ENCODE data around the gene AKAP8L. TPM values are rescaled to one million over a fixed set of nuclear protein-coding genes. Genes with fewer than 3 reads are reported as not detected.

Gene AKAP8L
- polyA plus RNA-seq, 1 of the 3 experiments (the other 2 are of a cell fraction) = 44.7 TPM

DNA sequence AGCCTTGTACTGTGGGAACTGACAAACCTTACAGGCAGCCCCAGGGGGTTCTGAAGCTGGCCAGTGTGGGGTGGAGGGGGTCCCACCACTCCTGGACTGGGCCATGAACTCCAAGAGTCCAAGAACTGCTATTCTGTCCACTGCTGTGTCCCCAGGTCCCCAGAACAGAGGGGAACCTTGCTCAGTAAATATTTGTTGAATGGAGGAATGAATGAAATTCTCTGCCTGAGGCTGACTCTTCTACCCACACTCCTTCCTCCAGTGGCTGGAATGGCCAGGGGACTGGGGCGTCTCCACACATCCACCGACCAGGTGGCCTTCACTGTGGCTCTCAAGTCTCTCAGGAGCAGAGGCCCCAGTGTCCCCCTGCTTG lies 19.3 kb upstream of the AKAP8L start:
- no peaks in the 10 kb centered on the region for H3K9me2 ChIP-seq
- no peak overlapping the region for H3K4me2 ChIP-seq
- ChIA-PET POLR2A (interaction anchor here (0.6 kb wide), 1 partner anchor 51 kb away, joined by 3 read pairs; no protein-coding TSS in a partner anchor), CTCF (interaction anchor here (1.2 to 1.9 kb wide), 2 partner anchors 19 to 346 kb away, joined by 3 to 4 read pairs; no protein-coding TSS in a partner anchor)
- no peak overlapping the region for H3K4me3 ChIP-seq (ENCODE audit: low read depth in 2 of 2, low read length in 1 of 2)
- H3F3A ChIP-seq (replicated peaks; ENCODE audit: insufficient read depth) = no peaks in the 10 kb centered on the region
- TF ChIP-seq RCOR1 (IDR thresholded peaks at IDR 0.05; ENCODE audit: low read length) (no peak), GATA2 (CRISPR knock-in tag; IDR thresholded peaks at IDR 0.05) (no peak), YY1 (IDR thresholded peaks at IDR 0.05; ENCODE audit: low read depth) (no peak), NRF1 (IDR thresholded peaks at IDR 0.05; ENCODE audit: low read depth, low read length) (no peak), RXRA (IDR thresholded peaks at IDR 0.05; ENCODE audit: borderline replicate concordance, low read depth) (no peak), CHD2 (IDR thresholded peaks at IDR 0.05; ENCODE audit: low read length, partially characterized antibody) (no peak)
- TF ChIP-seq, protein P1, sequence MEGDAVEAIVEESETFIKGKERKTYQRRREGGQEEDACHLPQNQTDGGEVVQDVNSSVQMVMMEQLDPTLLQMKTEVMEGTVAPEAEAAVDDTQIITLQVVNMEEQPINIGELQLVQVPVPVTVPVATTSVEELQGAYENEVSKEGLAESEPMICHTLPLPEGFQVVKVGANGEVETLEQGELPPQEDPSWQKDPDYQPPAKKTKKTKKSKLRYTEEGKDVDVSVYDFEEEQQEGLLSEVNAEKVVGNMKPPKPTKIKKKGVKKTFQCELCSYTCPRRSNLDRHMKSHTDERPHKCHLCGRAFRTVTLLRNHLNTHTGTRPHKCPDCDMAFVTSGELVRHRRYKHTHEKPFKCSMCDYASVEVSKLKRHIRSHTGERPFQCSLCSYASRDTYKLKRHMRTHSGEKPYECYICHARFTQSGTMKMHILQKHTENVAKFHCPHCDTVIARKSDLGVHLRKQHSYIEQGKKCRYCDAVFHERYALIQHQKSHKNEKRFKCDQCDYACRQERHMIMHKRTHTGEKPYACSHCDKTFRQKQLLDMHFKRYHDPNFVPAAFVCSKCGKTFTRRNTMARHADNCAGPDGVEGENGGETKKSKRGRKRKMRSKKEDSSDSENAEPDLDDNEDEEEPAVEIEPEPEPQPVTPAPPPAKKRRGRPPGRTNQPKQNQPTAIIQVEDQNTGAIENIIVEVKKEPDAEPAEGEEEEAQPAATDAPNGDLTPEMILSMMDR (IDR thresholded peaks at IDR 0.05) = no peak
- TF ChIP-seq, protein P2, sequence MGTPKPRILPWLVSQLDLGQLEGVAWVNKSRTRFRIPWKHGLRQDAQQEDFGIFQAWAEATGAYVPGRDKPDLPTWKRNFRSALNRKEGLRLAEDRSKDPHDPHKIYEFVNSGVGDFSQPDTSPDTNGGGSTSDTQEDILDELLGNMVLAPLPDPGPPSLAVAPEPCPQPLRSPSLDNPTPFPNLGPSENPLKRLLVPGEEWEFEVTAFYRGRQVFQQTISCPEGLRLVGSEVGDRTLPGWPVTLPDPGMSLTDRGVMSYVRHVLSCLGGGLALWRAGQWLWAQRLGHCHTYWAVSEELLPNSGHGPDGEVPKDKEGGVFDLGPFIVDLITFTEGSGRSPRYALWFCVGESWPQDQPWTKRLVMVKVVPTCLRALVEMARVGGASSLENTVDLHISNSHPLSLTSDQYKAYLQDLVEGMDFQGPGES (IDR thresholded peaks at IDR 0.05; ENCODE audit: low read depth, low read length) = no peak
- TF ChIP-seq, protein P3, sequence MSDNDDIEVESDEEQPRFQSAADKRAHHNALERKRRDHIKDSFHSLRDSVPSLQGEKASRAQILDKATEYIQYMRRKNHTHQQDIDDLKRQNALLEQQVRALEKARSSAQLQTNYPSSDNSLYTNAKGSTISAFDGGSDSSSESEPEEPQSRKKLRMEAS (IDR thresholded peaks at IDR 0.05; ENCODE audit: low read depth) = no peak
- no peak for DNase-seq
- H4K20me1 ChIP-seq (ENCODE audit: insufficient read depth) = no peaks in the 10 kb centered on the region
- no peak overlapping the region for H3K27ac ChIP-seq (ENCODE audit: low read depth in 2 of 2, low read length in 1 of 2)
- WGBS (ENCODE audit: low lambda C conversion rate) = 72% methylated on average over 2 of the region's 2 CpGs
- H3K79me2 ChIP-seq (ENCODE audit: insufficient read depth) = no peaks in the 10 kb centered on the region
- no peaks in the 10 kb centered on the region for H3K27me3 ChIP-seq (ENCODE audit: insufficient read depth)
- H3K36me3 ChIP-seq (replicated peaks in 1 of 2; ENCODE audit: control insufficient read depth in 1 of 2, insufficient read depth in 2 of 2, low read length in 1 of 2) = no peaks in the 10 kb centered on the region
- H3K9ac ChIP-seq = no peak overlapping the region
- peaks cover 0 to 5% of the 10 kb centered on the region in 2 experiments; a peak in 1 of 4 replicates for H3K4me1 ChIP-seq (ENCODE audit: control insufficient read depth in 1 of 2, insufficient read depth in 2 of 2, low read depth in 1 of 2, low read length in 1 of 2)
- H2AFZ ChIP-seq (ENCODE audit: low read depth) = no peak overlapping the region
- H3K9me3 ChIP-seq = no peaks in the 10 kb centered on the region

DNA sequence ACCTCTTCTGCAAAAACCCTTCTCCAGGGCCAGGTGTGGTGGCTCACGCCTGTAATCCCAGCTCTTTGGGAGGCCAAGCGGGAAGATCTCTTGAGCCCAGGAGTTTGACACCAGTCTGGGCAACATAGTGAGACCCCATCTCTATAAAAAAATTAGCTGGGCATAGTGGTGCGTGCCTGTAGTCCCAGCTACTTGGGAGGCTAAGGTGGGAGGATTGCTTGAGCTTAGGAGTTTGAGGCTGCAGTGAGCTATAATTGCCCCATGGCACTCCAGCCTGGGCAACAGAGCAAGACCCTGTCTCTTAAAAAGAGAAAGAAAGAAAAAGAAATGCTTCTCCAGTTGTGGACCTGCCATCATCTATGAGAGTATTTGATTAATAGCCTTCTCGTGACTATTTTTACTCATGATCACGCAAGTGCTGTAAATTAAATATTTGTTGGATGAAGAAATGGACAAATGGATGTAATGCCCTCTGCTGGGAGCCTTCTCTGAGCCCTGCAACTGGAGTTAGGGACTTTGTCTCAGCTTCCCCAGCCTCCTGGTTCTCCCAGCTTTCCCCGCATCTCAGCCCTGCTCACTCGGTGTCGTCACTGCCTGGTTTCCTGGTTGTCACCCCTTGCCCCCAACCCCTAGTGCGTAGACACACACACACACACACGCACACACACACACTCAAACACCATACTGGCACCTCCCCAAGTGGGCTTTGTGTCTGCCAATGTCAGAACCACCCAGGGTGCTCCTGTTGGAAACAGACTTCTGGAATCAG lies 18.8 kb upstream of the AKAP8L start:
- Histone ChIP-seq H4K20me1 (ENCODE audit: insufficient read depth) (no peaks in the 10 kb centered on the region), H3K27ac (ENCODE audit: low read depth in 2 of 2, low read length in 1 of 2) (no peak overlapping the region), H3K27me3 (ENCODE audit: insufficient read depth) (no peaks in the 10 kb centered on the region), H3K4me2 (no peak overlapping the region), H3K9ac (no peak overlapping the region), H3F3A (replicated peaks; ENCODE audit: insufficient read depth) (no peaks in the 10 kb centered on the region), H3K79me2 (ENCODE audit: insufficient read depth) (no peaks in the 10 kb centered on the region), H3K9me3 (no peaks in the 10 kb centered on the region), H3K36me3 (replicated peaks in 1 of 2; ENCODE audit: control insufficient read depth in 1 of 2, insufficient read depth in 2 of 2, low read length in 1 of 2) (no peaks in the 10 kb centered on the region), H3K9me2 (no peaks in the 10 kb centered on the region), H3K4me1 (ENCODE audit: control insufficient read depth in 1 of 2, insufficient read depth in 2 of 2, low read depth in 1 of 2, low read length in 1 of 2) (peaks cover 0 to 5% of the 10 kb centered on the region in 2 experiments; a peak in 1 of 4 replicates), H3K4me3 (ENCODE audit: low read depth in 2 of 2, low read length in 1 of 2) (no peak overlapping the region), H2AFZ (ENCODE audit: low read depth) (no peak overlapping the region)
- CTCF ChIA-PET = interaction anchor here (1.2 to 1.9 kb wide), 2 partner anchors 18 to 346 kb away, joined by 3 to 4 read pairs; no protein-coding TSS in a partner anchor
- WGBS (ENCODE audit: low lambda C conversion rate) = 84% methylated on average over 9 of the region's 10 CpGs
- no peak for DNase-seq
- POLR2A ChIA-PET = no interaction called here
- TF ChIP-seq SMC3 (IDR thresholded peaks at IDR 0.05; ENCODE audit: low read depth, low read length) (no peak), FOXJ3 (CRISPR knock-in tag; IDR thresholded peaks at IDR 0.05) (no peak), CHD2 (IDR thresholded peaks at IDR 0.05; ENCODE audit: low read length, partially characterized antibody) (no peak), EZH2phosphoT487 (IDR thresholded peaks at IDR 0.05; ENCODE audit: borderline replicate concordance, low read depth) (no peak), GATA2 (CRISPR knock-in tag; IDR thresholded peaks at IDR 0.05) (no peak), EP300 (IDR thresholded peaks at IDR 0.05; ENCODE audit: borderline replicate concordance in 1 of 2, low read depth in 1 of 2, low read length in 1 of 2) (no peak)
- TF ChIP-seq, protein P4, sequence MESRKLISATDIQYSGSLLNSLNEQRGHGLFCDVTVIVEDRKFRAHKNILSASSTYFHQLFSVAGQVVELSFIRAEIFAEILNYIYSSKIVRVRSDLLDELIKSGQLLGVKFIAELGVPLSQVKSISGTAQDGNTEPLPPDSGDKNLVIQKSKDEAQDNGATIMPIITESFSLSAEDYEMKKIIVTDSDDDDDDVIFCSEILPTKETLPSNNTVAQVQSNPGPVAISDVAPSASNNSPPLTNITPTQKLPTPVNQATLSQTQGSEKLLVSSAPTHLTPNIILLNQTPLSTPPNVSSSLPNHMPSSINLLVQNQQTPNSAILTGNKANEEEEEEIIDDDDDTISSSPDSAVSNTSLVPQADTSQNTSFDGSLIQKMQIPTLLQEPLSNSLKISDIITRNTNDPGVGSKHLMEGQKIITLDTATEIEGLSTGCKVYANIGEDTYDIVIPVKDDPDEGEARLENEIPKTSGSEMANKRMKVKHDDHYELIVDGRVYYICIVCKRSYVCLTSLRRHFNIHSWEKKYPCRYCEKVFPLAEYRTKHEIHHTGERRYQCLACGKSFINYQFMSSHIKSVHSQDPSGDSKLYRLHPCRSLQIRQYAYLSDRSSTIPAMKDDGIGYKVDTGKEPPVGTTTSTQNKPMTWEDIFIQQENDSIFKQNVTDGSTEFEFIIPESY (IDR thresholded peaks at IDR 0.05; ENCODE audit: borderline replicate concordance, low read depth) = no peak
- TF ChIP-seq, protein P5, sequence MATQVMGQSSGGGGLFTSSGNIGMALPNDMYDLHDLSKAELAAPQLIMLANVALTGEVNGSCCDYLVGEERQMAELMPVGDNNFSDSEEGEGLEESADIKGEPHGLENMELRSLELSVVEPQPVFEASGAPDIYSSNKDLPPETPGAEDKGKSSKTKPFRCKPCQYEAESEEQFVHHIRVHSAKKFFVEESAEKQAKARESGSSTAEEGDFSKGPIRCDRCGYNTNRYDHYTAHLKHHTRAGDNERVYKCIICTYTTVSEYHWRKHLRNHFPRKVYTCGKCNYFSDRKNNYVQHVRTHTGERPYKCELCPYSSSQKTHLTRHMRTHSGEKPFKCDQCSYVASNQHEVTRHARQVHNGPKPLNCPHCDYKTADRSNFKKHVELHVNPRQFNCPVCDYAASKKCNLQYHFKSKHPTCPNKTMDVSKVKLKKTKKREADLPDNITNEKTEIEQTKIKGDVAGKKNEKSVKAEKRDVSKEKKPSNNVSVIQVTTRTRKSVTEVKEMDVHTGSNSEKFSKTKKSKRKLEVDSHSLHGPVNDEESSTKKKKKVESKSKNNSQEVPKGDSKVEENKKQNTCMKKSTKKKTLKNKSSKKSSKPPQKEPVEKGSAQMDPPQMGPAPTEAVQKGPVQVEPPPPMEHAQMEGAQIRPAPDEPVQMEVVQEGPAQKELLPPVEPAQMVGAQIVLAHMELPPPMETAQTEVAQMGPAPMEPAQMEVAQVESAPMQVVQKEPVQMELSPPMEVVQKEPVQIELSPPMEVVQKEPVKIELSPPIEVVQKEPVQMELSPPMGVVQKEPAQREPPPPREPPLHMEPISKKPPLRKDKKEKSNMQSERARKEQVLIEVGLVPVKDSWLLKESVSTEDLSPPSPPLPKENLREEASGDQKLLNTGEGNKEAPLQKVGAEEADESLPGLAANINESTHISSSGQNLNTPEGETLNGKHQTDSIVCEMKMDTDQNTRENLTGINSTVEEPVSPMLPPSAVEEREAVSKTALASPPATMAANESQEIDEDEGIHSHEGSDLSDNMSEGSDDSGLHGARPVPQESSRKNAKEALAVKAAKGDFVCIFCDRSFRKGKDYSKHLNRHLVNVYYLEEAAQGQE (IDR thresholded peaks at IDR 0.05; ENCODE audit: low read depth, low read length) = no peak

All from SK-N-SH (cell line).